Neural progenitor cell (in vitro differentiated cells): ENCODE measurements around the gene ANKRD11.

Experiments
- EZH2 ChIP-seq: fragments of 200-600 bp; sonication (generic); IDR thresholded peaks from 2 replicates; pipeline ENCODE4 v1.6.1; 2017; ENCODE audit warnings: antibody characterized with exemption, mild to moderate bottlenecking, moderate library complexity
- TF ChIP-seq, protein P1 (sequence below): fragments of 200-600 bp; sonication (generic); IDR thresholded peaks from 2 replicates; pipeline ENCODE4 v1.5.1; 2017; ENCODE audit warnings: antibody characterized with exemption, mild to moderate bottlenecking

- TF ChIP-seq, protein P1, sequence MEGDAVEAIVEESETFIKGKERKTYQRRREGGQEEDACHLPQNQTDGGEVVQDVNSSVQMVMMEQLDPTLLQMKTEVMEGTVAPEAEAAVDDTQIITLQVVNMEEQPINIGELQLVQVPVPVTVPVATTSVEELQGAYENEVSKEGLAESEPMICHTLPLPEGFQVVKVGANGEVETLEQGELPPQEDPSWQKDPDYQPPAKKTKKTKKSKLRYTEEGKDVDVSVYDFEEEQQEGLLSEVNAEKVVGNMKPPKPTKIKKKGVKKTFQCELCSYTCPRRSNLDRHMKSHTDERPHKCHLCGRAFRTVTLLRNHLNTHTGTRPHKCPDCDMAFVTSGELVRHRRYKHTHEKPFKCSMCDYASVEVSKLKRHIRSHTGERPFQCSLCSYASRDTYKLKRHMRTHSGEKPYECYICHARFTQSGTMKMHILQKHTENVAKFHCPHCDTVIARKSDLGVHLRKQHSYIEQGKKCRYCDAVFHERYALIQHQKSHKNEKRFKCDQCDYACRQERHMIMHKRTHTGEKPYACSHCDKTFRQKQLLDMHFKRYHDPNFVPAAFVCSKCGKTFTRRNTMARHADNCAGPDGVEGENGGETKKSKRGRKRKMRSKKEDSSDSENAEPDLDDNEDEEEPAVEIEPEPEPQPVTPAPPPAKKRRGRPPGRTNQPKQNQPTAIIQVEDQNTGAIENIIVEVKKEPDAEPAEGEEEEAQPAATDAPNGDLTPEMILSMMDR: no peak
- no peak for TF ChIP-seq EZH2
Observed at GRCh38 chr16:89370081-89370511, 120.3 kb downstream of the ANKRD11 start.
